GM19023 (cell line): ENCODE results near the gene BCAS1.

Source experiments
- ATAC-seq: cut with Tn5 transposase; IDR thresholded peaks from one replicate; pipeline ENCODE4 v1.9.1; 2021; ENCODE audit warnings: mild to moderate bottlenecking, moderate library complexity; ENCODE audit not compliant: unreplicated experiment

Gene BCAS1

DNA sequence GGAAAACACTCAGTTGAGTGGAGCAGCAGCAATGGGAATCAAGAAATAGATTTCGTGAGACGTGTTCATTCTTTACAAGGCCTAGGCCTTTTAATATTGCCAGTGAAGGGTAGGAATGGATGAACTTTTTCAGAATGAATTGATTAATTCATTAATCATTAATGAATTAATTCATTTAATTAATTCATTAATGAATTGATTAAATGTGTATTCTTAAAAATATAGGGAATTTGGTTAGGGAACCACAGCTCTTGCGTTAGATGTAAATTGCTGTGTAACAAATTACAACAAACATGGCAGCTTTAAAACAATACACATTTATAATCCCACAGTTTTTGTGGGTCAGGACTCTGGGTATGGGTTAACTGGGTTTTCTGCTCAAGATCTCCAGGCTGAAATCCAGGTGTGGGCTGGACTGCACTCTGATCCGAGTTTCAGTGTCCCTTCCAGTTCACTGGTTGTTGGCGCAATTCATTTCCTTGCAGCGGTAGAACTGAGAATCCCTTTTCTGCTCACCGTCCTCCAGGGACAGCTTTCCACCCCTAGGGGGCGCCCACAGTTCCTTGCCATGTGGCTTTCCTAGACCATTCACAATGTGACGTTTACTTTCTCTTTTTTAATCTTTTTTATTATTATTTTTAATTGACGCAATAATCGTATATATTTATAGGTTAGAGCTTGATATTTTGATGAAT is 32.8 kb upstream of the BCAS1 start:
- ATAC-seq = peak; percentile 84

DNA sequence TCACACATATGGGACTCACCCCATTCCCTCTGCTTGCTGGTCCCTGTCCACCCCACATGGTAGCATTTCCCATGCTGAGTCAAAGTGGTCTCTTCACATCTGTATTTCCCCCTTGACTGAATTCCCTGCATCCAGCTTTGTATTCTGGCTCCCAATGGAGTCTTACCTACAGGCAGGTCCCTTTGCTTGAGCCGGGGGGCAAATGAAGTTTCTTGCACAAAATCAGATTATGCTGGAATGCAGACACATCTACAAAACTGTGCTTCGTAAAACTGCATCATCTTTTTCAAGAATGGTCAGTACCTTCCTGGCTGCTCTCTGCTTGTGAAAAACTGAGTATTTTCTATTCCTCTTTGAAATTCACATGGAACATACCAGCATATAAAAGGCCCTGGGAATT is 32.1 kb upstream of the BCAS1 start:
- ATAC-seq = no peak

DNA sequence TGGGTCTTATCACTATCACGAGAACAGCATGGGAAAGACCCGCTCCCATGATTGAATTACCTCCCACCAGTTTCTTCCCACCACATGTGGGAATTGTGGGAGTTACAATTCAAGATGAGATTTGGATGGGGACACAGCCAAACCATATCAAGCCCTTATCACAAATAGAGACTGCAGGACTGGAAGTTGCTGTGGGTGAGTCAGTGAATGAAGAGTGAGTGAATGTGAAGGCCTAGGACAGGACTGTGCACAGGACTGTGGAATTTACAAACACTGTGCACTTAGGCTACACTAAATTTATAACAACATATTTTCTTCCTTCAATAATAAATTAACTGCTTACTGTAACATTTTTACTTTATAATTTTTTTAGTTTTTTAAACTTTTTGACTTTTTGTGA is 30.2 kb upstream of the BCAS1 start:
- no peak for ATAC-seq

DNA sequence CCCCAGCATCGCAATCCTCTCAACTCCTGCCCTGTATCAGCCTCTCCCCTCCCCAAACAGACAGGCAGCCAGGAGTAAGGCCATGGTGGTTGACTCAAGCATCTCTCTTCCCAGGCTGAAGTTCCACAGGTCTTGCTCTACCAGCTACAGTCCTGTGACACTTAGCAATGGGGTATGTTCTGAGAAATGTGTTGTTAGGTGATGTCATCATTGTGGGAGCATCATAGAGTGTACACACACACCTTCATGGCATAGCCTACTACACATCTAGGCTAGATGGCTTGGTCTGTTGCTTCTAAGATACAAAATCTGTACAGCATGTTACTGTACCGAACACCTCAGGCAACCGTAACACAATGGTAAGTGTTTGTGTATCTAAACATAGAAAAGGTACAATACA is 29.5 kb upstream of the BCAS1 start:
- no peak for ATAC-seq

DNA sequence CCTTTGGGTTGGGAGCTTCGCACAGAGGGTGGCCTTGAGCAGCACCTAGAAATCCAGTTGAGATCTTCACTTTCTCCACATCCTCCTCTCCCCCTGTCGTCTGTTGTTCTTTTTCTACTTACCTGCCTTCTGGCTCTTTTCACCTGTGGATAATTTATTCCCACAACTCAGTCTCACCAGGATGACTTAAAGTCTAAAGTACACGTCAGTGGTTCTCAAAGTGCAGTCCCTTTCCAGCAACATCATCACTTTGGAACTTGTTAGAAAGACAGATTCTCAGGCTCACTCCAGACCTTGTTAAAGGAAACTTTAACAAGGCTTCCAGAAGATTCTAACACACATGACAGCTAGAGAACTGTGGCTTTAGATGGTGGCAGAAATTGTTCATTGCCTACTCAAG is 27.7 kb upstream of the BCAS1 start:
- ATAC-seq = no peak

DNA sequence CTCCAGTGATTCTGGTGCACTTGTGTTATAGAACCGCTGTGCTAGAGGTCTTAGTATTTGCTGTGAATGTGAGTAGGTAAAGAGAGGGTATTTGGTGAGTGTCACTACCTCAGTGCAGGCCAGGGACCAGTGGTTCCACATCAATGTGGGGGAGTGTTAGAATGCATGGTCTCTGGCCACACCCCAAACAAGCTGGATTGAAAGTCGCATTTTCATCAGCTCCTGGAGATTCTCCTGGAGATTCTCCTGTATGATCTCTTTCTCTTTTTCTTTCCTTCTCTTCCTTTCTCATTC is 26.8 kb upstream of the BCAS1 start:
- ATAC-seq = no peak

DNA sequence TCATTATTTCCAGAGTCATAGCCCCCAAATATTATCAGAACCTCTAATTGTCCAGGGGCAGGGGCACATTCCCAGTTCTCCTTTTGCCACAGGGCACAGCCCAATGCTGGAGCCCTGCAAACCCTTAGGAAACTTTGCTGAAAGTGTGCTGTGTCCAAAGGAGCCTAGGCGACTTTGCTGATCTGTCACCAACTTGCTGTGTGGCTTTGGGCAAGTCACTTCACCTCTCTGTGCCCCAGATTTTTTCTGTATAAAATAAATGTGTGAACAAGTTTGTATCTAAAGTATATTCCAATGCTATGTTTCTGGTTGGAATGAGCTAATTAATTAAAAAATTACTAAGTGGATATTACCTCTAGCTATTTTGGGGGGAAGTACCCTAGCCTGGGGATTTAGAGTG is 25.4 kb upstream of the BCAS1 start:
- no peak for ATAC-seq

DNA sequence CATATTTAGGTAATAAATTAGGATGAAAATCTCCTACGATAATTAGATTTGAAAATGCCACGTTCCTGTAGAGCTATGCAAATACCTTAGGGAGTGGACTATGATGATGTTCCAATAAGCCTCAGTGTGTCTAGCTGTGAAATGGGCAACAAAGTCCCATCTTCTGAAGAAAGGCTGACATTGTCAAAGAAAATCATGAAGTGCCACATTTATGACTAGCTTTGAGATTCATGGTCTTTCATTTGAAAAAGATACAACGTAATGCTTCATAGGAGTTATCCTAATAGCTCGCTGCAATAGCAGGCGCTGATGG is 23.8 kb upstream of the BCAS1 start:
- ATAC-seq = no peak

DNA sequence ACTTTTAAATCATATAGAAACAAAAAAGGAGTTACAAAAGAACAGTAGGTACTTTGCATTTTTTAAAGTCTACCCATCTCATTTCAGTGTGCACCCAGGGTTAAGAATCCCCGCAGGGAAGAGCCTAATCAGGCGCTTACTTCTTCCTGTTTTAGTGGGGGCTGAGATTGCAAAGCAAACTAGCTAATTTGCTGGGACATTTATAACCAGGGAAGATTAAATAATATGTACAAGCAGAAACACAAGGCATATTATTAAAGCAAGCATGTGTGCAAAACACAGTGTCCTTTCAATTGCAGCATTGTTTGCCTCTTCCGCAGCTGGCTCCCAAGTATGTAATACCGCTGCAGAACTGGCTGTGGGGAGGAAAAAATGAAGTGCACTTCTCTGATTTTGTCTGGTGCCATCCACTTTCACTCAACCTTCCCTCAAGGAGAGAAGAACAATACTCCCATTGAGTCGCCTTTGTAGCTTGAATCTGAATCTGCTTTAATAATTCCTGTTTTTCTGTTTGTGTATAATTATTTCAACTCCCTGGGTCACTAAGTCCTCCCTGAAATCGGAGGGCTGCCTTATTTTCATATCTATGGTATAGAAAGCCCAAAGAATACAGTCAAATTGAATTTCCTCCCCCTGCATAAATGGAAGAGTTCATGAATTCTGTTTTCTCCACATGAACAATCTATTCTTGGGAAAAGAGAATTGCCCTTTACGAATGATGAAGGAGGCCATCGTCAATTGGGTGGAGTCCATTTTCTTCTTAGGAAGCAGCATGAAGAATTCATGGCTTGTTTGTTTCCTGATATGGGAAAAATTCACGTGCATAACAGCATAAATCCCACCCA is 23.3 kb upstream of the BCAS1 start:
- no peak for ATAC-seq

DNA sequence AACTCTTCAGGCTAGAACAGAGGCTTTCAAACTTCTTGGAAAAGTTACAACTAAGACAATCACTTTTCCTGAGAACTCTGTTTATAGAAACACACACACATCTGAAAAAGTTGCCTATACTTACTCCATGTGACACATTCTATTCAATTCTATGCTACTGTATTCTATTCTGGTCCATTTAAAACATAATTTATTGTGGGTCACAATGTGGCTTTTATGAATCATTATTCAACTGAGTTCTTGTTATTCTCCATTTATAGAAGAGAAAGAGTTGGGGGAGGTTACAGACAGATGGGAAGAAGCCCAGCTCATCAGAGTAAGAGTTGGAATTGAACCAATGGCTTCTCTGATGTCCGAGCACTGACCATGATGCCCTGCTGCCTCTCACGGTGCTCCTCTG is 21.6 kb upstream of the BCAS1 start:
- ATAC-seq = no peak

DNA sequence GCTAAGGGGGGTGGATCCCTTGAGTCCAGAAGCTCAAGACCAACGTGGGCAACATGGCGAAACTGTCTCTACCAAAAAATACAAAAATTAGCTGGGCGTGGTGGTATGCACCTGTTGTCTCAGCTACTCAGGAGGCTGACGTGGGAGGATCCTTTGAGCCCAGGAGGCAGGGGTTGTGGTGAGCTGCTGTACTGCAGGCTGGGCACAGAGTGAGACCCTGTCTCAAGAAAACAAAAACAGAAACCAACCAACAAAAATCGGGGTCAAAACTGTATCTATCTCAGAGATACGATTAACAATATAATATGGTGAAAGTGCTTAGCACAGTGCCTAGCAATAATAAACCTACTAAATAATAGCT is 20.7 kb upstream of the BCAS1 start:
- ATAC-seq = no peak

DNA sequence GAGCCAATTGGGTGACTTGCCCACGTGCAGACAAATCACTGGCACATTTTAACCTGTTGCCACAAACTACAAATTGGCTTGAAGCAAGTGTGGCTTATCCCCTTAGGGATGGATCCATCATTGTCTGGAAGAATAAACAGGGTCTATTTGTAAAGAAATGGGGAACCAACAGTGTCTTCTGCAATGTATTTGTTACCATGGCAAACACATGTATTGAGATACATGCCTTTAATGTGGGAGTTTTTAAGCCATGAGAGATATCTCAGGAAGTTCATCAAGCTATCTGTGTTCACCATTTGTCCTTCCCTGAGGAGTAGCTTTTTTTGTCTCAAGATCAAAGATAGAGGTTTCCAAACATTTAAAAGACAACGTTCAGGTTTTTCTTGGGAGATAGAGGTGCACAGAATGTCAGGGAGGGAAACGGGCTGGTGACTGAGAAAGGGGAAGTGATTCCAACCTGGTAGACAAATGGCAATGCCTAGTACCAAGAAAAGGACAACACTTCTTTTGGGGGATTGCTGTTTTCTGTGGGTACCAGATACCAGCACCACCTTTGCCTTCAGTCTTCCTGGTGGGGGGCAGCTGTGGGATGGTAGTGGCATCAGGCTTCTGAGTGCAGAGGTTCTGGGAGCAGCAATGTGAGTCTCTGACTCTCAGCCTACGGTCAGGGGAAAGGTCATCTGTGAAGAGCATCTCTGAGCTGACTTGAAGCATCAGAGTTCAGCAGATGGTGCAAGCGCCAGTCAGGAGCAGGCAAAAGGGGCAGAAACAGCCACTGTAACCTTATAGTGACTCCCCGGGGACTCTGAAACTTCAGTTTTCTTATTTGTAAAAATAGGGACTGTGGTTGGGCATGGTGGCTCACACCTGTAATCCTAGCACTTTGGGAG is 20.1 kb upstream of the BCAS1 start:
- no peak for ATAC-seq

DNA sequence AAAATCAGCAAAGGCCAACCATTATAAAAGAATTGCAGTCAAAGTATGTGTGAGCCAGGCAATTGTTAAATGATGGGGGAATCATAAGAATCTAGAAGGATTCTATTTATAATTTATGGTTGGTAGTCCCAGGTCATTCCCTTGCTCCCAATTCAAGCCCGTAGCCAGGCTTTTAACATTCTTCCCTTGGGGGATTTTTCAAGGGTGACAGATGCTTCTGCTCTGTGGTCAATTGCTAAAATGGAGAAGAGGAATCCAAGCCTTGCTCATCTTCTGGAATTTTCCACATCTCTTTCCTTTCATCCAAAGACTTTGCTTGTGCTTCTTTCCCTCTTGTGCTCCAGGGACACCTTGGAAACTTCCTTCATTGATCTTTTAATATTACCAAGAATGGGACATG is 18.0 kb upstream of the BCAS1 start:
- no peak for ATAC-seq

DNA sequence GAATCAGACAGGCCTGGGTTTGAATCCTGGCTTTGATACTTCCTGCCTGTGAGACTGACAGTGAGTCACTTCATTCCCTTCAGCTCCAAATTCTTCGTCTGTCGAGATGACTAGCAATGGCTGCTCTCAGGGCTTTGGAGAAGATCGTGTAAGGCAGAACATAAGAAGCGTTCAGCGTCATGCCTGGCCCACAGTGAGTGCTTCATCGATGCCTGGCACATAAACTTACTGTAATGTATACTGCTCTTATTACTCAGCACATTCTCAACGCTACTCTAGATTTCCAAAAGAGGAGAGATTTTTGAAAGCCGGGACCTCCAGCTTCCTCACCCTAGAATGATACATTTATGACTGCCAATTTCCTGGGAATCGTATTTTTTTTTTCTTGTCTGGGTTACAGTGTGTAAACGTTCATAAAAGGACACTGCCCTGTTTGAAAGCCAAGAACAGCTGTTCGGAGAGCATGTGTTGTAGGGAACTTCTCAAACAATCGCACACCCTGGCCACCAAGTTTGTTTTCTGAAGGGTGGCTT is 16.2 kb upstream of the BCAS1 start:
- ATAC-seq = no peak

DNA sequence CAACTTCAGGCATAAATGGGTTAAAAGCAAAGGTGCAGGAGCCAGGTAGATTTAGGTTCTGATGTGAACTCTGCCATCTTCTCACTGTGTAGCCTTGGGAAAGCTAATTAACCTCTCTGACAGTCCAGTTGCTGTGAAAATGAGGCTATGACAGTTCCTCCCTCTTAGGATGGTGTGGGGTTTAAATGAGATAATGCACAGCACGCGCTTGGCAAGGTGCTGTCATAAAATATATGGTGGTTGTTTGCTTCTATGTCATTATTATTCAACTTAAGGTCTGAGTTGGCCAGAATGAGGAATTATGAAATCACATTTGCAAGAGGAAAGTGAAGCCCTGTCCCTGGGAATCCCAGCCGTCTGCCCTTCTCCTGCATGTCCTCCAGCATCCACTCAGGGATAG is 15.5 kb upstream of the BCAS1 start:
- ATAC-seq = no peak

DNA sequence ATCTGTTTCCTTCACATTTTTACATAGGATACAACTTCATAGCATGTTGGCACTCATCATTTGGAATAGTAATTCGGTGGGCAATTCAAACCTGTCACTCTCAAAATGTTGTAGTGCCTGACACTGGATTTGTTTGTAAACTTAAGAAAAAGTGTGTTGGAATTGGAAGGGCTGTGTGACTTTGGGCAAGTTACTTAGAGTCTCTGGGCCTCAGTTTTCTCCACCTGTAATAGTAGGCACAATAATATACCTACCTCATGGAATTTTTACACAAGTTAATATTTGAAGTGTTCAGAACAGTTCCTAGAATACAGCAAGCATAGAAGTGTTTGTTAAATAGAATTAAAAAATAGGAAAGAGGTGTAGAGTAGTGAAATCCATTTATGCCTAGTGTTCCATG is 15.0 kb upstream of the BCAS1 start:
- no peak for ATAC-seq

DNA sequence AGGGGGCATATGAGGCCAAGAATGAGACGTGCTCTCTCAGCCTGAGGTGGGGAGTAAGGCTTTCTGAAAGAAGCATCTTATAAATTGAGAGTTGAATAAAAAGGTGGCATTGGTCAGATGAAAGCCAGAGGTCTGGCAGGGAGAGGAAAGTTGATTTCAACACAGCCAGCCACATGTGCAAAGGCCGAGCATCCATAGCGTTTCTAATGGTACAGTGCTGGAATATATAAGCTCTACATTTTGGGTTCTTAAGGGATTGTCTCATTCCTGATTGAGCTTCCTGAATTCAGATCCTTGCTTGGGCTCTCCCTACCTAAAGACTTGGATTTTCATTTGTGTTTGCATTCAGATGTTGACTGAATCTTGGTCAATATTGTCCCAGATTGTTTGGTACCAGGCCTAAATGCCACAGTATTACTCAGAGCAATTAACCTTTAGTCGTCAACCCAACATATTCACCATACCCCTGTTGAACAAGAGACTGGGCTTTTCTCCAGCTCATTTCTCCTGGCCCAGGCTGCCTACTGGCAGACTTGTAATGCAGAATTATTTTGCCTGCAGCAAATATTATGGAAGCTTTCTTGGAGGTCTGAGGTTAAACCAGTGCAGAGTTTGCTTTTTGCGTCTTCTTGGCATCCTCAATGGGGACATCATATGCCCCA is 14.5 kb upstream of the BCAS1 start:
- no peak for ATAC-seq

DNA sequence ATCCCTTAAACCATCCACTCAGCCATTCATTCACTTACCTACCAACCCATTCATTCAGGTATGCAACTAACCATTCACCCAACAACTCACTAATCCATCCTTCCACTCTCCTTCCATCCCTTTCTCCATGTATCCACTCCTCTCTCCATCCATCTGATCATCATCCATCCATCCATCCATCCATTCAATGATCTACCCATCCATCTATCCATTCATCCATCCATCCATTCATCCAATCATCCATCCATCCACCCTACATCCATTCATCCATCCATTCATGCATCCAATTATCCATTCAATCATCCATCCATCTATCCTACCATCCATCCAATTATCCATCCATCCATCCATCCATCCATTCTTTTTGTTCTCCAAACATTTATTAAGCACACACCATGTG is 13.8 kb upstream of the BCAS1 start:
- no peak for ATAC-seq

DNA sequence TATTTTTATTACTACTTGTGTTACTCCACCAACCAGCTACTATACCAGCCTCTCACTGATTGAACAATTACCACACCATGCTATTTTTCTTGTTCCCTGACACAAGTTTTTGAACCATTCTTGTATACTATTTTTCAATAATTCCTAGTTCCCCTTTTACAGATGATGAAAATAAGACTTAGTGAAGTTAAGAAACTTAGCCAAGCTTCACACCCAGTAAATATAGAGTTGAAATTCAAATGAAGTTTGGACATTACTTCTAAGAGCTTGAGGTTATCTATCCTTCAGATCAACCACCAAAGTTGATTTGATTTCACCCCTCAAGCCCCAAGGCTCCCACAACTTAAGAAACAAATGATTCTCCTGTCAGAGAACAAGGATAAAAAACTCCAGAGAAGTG is 13.1 kb upstream of the BCAS1 start:
- ATAC-seq = no peak

DNA sequence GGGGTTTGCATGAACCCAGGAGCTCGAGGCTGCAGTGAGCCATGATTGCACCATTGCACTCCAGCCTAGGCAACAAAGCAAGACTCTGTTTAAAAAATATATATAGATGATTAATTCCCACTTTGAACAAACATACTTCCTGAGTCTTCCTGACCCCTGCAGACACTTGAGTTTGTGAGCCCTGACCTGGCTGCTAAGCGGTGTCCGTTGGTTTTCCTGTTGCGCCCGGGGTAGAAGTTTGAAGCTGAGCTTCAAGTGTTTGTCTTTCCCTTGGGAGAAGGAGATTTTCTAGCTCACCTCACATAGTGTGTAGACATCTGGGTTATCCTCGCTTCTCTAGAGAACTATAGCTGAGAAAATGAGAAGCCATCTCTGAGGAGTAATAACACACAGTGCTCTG is 11.7 kb upstream of the BCAS1 start:
- no peak for ATAC-seq

DNA sequence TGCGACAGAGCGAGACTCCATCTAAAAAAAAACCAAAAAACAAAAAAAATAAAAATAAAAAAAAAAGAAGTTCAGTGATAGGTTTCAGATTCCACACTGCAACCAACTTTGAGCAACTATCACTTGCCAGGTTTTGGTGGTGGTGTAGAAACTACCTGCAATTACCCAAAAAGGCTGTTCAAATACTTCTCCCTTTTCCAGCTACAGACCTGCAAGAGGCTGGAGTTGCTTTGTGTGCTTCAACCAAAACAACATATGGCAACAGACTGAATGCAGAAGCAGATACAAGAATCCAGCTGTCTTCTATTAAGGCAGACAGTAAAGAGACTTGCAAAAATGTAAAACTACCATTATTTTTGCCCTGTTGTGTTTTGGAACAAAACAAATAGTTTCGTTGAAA is 9.3 kb upstream of the BCAS1 start:
- no peak for ATAC-seq
